Right renal cortex interstitium (tissue), 3 donors: ENCODE data around the gene SUFU. TPM values are rescaled to one million over a fixed set of nuclear protein-coding genes. Genes with fewer than 3 reads are reported as not detected.

Source experiments
- DNase-seq, 3 donors: peaks; one replicate each; pipeline ENCODE4 v3.0.0-alpha.2; 2013; ENCODE audit warnings: low read depth in 3 of 3, low spot score in 2 of 3
- polyA plus RNA-seq, 3 donors: library from polyadenylated mRNA; unstranded; fragments of 120-200 nt; gene quantifications; one replicate each; pipeline ENCODE4 v1.2.1, GENCODE V29; 2013; ENCODE audit not compliant: insufficient read length in 3 of 3

SUFU gene
- polyA plus RNA-seq, 3 donors, result 24.1 to 30.0 (median 27.6) TPM

DNA sequence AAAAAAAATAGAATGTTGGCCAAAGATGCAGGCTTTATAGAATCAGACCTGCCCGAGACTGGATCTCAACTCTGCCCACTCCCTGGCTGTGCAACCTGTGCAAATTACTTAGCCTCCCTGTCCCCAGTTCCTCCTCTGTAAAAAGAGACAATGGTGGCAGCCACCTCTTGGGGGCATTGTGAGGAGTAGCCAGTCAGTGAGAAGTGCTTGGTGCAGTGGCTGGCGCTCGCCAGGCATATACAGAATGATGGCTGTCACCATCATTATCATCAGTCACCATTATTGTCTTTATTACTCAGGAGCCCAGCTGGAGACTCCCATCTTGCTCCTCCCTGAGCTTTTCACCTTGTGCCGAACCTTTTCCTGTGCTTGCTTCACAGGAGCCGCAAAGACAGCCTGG lies 111.1 kb downstream of the SUFU start:
- DNase-seq, result no peak

DNA sequence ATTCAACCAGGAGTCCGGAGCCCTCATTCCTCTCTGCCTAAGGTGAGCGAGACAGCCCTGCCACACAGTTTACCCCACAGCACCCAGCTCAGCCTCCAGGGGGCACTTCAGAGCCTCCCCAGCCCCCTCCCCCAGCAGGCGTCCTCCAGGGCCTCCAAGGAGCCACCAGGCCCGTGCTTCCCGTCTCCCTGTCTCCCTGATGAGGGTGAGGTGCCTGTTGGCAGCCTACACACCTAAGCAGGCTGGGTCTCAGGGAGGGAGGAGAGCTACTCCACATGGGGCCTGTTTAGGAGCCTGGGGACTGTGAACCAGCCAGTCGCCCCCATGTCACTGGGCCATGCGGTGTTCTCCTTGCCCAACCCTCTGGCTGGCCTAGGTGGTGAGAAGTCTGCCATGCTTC lies 111.6 kb downstream of the SUFU start:
- DNase-seq, result no peak

DNA sequence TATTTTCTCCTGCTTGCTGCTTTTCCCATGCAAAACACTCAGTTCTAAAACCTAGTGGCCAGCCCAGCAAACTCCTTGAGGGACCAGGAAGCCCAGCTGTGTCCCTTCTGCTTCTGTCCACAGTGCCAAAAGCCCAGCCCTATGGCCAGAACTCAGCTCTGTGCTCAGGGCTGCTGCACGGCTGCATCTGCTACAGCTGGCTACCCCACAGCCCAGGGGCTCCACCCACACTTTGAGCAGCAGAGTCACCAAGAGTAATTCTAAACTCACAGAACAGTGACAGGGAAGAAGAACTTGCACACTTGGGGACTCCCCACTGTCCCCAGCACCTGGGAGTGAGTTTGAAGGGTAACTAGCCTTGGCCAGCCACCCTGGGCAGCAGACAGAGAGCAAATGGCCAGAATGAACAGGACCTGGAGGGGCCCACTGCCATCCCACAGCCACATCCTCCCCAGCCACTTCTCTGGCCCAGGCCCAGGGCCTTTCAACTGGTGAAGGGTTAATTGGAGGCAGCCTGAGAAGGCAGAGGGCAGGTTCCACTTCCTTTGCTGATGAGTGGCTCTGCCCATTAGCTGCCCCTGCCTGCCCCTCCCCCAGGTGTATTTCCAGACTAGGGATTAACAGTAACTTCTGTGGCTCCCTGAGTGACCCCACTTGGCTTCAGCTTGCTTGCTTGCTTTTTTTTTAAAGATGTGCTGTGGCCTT lies 112.4 kb downstream of the SUFU start:
- no peak for DNase-seq

DNA sequence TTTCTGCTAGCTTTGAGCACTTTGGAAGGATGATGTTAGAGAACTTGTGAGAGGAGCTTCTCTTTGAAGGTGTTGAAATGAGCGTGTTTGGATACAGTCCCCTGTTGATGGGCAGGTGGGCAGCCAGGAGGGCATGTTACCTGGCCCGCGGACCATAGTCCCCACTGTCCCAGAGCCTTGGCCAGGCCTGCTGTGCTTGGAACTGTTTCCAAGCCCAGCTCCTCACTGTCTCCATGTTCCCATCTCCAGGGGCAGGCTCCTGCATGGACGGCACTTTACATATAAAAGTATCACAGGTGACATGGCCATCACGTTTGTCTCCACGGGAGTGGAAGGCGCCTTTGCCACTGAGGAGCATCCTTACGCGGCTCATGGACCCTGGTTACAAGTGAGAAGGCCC lies 113.3 kb downstream of the SUFU start:
- DNase-seq, result no peak

DNA sequence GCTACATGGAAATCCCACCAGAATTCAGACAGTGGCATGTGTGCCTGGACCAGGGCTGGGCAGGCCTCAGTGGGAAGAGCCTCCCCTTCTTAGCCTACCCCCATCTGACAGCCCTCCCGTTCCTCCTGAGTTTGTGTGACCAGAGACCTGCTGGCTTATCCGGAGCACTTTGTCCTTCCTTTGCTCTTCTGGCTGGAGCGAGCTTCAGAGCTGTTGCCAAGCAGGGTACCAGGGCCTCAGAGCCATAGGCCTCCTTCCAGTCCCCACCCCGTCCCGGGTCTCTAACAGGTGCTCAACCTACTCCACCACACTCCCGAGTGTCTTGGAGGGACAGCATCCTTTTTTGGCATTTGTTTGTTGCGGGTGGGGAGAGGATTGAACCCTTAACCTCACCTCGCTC lies 114.0 kb downstream of the SUFU start:
- no peak for DNase-seq

DNA sequence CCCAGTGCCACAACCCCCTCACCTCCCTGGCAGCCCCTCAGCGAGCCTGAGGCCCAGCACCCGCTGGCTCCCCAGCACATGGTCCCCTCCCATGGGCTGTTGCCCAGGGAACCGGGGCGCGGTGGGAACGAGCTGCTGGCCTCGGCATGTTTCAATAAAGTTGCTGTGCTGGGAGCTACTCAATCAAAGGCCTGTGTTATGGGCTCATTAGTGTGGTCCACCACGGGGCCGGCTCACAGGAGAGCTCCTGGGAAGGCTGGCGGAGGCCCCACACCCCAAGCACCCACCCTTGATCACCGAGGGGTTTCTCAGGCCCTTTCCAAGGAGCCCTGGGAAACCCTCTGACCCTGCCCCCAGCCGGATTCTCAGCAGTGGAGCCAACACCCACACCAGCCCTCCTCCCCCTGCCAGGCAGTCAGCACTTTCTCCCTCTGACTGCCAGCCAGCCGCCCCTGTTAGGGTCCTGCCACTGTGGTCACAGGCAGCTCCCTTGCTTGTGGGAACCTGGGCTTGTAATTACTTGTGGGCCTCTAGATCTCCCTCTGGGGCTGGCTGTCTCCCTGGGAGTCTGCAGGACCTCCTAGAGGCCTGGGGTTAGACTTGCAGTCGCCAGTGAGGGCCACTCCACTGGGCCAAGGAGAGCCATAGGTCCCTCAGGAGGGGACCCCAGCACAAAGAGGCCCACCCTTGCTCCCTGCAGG lies 115.7 kb downstream of the SUFU start:
- no peak for DNase-seq

DNA sequence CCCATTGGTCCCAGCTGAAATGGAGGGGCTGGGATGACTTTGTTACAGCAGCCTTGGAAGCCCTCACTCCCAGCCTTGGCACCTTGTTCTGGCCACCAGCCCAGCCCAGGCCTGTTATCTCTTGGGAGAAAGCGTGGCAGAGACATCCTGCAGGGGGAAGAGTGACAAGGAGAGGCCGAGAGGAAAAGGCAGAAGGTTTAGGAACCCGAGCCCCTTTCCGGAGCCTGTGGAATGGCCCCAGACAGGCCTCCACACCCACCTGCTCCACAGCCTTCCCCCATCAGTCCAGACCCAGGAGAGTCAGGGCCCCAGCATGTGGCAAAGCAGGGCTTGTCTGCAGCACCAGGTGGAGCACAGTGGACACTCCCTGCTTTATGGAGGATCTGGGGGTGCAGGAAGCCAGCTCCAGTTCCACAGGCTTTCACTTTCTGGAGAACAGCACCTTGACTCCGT lies 116.4 kb downstream of the SUFU start:
- DNase-seq, result no peak

DNA sequence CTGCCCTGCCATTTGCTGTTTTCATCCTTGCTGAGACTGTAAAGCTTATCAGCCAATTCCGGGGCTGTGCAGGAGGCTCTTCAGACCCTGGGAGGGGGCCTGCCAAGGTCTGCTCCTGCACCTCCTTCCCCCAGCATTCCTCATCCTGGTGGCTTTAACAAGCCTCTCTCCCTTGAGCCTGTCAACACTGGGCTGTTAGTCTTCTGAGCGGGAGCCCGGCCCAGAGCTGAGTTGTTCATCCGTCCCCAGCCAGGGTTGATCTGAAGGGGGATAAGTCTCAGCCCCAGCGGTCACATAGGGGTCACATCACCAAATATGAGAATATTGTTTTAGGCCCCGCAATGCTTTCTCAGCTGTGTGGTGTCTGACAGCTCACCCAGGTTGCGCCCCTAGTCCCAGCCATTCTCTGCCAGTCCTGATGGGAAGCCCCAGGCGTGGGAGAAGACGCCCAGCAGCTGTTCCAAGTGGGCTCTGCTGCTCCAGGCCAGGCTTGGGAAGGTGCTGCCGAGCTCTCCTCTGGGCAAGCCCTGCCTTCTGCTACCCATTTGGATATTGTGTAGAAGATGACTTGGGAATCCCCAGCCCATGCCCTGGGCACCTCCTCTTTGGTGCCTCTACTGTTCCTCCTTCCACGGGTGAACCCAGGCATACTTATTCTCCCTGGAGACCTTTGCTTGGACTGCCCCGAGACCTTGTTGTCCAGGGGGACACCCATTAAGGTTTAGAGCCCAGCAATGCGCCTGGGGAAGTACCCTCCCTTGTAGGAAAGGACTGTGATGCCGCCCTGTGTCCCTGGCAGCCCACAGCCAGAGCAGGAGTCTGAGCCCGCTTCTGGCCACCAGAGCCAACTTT lies 117.0 kb downstream of the SUFU start:
- no peak for DNase-seq

DNA sequence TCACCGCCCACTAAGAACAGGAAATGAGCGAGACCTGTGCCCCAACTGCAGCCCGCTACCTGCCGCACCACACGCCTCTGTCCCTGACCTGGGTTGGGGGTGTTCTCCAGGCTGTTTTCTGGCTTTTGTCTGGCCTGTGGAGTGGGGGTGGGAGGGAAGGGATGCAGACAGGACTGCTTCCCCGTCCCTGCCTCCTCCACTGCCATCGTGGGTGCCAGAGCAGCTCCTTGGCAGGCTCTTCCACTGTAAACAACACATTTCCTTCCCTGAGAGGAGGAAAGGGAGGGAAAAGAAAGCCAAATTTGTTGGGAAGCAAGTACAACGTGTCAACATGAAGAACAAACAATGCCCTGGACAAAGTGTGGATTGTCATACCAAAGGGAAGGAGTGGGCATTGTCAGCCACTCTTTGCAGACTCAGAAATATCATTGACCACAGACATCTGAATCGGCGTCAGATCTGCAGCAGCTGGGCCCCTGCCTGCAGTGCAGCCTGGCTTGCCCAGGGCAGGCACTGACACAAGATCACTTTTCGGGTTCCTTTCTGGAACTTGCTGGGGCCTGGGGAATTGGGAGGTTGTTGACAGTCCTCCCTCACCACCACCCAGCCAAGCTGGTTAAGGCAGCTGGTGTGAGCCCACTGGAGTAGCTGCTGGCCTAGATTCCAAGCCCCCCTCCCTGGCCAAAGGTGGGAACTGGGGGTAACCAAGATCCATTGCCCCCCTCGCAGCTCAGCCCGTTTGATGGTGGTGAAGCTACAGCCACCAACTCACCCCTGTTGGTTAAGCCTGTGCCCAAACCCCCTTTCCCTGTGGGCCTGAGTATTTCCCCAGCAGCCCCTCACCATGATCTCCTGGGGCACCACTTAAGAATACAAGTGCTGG lies 117.9 kb downstream of the SUFU start:
- no peak for DNase-seq

DNA sequence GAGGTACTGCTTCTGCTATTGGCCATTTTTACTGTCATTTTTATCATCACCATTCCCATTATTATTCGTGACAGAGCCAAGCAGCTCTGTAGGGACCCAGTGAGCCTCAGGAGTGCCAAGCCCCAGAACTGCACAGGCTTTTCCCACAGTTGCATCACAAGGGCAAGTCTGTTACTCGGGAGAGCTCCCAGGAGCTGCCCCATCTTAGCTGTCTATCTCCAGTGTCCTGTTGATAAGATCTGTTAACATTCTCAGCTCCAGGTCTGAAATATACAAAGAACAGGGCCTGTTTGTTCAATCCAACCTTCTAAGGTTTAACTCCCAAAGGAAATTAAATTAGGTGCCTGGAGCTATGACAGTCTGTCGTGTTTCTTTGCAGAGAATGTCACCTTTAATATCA lies 120.3 kb downstream of the SUFU start:
- DNase-seq, result no peak

DNA sequence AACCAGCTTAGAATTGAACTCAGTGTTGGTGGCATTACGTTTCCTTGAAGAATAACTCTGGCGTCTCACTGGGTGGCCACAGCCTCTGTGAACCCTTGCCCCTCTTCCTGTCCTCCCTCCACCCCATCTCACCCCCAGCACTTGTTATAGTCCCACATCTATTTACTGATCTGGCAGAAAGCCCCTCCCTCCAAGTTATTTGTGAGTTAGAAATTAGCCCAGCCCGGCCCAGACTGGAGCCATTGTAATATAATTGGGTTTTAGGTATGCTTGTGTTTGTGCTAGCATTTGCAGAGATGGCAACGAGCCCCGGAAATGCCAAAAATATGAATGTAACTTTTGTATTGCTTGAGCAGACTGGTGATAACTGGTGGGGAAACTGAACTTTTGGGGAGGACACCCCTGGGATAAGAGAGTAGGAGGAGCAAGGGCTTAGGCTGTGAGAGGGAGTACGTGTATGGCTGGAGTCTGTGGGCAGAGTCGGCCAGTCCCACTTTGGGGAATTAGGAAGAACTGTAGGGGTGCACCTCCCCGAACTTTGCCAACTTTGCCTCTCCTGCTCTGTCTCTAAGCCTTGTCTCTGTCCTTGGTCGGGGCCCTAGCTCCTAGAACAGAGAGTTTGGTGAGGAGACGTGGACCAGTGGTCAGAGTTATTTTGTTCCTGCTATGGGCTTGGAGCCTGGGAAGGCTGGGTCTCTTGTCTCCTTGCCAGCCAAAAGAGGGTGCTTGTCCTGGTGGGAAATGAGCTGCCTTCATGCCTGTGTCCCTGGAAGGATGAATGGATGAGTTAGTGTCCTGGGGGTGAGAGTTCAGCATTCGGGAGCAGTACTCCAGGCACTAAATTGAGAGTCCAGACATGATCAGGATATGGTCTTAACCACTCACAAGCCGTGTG lies 121.2 kb downstream of the SUFU start:
- no peak for DNase-seq

DNA sequence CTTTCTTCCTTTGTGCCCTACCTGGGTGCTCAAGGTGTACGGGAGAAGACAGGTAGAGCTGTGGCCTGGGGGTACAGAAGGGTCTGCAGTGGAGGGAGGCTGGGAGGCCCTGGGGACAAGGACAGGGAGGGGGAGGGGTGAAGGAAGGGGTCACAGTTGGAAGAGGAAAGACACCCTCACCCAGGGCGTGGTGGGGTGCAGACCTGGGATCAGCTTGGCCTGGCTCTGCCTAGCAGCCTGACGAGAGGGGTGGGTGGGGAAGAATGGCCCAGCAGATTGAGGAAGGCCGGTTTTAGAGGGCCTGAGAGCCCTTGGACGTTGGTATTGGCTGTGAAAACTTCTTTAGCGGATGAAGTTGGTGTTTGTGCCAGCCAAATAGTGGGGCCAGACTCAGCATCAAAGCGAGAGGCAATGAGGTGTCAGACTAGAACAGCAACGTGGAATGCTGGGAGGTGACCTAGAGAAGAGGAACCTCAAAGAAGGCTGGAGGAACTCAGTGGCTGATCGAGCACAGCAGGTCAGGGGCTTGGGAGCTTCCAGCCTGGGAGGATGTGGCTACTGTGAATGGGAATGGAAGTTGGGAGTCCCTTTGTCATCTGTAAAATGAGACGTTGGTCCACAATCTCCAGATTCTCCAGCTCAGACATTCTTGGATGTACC lies 122.4 kb downstream of the SUFU start:
- DNase-seq, result no peak

DNA sequence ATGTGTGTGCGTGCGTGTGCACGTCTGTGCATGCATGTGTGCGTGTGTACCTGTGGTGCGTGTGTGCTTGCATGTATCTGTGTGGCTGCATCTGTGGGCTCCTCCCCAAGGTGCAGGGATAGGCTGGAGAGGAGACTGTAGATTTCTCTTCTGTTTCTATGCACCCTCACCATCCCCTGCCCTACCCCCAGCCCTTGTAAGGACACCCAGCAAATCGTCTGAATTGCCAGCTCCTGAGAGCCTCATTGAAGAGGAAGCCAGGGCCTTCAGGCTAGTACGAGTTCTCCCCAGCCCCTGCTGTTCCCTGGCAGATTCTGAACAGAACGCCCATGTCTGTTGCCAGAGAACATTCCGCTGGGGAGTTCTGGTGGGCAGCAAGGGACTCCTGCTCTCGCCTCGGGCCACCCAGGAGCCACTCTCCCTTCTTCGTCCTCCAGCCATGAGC lies 123.5 kb downstream of the SUFU start:
- no peak for DNase-seq

DNA sequence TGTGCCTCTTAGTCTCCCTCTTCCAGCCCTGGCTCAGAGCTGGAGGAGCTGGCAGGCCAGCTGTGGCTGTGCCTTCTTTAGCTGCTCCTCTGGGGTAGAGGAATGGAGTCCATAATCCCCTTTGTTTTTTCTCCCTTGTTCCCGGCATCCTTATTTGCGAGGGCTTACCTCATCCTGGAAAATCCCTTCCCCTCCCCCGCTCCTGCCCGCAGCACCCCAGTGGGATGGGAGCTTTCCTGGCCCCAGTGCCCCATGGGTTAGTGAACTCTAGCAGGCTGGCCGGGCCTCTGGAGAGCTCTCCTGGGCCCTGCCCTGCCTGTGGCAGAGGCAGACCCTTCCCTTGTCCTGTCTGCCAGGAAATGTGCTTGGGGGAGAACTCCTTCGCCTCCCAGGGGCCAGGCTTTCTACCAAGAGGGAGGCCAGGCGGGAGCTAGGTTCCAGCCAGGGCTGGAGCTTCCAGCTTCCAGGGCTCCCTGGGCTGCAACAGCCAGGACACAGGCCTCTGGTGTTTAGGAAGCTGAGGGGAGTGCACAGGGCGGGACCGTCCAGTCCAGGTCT lies 124.0 kb downstream of the SUFU start:
- no peak for DNase-seq

DNA sequence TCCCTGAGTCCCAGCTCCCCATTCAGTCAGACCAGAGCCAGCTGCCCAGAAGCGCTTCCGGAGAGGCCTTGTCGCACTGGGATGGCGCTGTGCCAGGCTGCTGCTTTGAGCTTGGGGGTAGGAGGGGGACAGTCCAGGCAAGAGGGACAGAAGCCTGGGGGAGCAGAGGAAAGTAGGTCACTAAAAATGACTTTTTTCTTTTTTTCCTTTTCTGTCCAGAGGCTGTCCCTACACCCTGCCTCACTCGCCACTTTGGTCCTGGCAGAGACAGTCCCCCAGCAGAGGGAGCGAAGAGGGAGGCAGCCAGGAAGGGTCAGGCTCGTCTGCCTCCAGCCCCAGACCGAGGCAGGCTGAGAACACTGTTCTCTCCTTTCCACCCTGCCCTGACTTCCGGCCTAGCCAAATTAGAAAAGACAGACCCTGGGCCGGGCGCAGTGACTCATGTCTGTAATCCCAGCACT lies 124.7 kb downstream of the SUFU start:
- DNase-seq, result no peak

DNA sequence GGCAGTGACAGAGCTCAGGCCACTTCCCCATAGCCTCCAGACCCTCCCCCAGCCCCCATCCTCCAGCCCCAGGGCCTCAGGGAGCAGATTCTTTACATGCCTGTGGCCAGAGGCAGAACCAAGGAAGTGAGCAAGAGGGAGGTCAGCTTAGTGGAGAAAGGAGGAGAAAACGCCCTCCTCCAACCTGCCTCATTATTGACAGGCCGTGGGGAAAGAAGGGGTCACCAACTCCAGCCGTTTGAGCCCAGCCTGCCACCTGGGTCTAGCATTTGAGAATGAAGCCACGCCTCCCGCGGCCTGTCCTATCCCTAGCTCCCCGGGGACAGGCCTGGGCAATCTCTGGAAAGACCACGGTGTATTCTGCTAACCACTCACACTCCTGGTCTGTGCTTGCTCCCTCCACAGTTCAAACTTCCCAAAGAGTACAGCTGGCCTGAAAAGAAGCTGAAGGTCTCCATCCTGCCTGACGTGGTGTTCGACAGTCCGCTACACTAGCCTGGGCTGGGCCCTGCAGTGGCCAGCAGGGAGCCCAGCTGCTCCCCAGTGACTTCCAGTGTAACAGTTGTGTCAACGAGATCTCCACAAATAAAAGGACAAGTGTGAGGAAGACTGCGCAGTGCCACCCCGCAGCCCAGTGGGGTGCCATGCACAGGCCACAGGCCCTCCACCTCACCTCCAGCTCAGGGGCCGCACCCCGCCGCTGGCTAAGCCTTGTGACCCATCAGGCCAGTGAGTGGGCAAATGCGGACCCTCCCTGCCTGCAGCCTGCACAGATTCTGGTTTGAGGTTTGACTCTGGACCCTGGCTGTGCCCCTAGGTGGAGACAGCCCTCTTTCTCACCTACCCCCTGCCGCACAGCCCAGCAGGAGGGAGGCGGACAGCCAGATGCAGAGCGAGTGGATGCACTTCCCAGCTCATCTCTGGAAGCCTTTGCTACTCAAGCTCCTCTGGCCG lies 126.2 kb downstream of the SUFU start:
- DNase-seq, result no peak

DNA sequence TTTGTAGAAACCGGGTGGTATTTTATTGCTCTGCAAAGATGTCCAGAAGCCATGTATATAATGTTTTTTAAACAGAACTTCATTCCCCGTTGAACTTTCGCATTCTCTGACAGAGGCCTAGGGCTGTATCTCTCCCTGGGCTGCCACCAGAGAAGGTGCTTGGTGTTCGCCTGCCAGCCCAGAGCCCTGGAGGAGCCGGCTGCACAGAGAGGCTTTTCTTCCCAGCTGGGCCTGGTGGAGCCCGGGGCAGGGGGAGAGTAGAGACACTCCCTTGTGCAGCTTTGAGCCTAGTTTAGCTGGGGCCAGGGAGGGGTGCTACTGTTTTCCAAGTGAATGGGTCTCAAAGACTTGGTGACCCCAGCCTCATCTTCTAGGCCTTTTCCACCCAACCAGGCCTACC lies 126.9 kb downstream of the SUFU start:
- no peak for DNase-seq
